OCI-LY1 (cell line): ENCODE results near the gene VMAC.

Source experiments
- H2AFZ ChIP-seq: fragments of 200-600 bp; sonication (generic), shearing (Covaris generic); 2 replicates; pipeline ENCODE4 v1.6.0; 2014; ENCODE audit warnings: antibody characterized with exemption, mild to moderate bottlenecking, low read length
- H3F3A ChIP-seq: fragments of 200-600 bp; sonication (generic), shearing (Covaris generic); 2 replicates; pipeline ENCODE4 v1.6.0; 2014; ENCODE audit warnings: mild to moderate bottlenecking, antibody characterized with exemption, low read length, moderate library complexity; ENCODE audit not compliant: insufficient read depth
- H3K27ac ChIP-seq: fragments of 200-600 bp; sonication (generic); 2 replicates; pipeline ENCODE4 v1.5.1; 2014; ENCODE audit warnings: low read length, mixed run types, mild to moderate bottlenecking, low read depth; ENCODE audit not compliant: poor library complexity, severe bottlenecking
- H3K27me3 ChIP-seq: fragments of 200-600 bp; sonication (generic); 2 replicates; pipeline ENCODE4 v1.6.0; 2014; ENCODE audit warnings: antibody characterized with exemption, mild to moderate bottlenecking, low read length, moderate library complexity; ENCODE audit not compliant: insufficient read depth
- H3K36me3 ChIP-seq: fragments of 200-600 bp; sonication (generic); 2 replicates; pipeline ENCODE4 v1.6.1; 2014; ENCODE audit warnings: mild to moderate bottlenecking, antibody characterized with exemption, low read length, moderate library complexity, mixed read lengths; ENCODE audit not compliant: insufficient read depth
- H3K4me1 ChIP-seq: fragments of 200-600 bp; sonication (generic); 2 replicates; pipeline ENCODE4 v1.5.1; 2014; ENCODE audit warnings: mild to moderate bottlenecking, low read length, moderate library complexity; ENCODE audit not compliant: insufficient read depth, severe bottlenecking
- H3K4me2 ChIP-seq: fragments of 200-600 bp; sonication (generic), shearing (Covaris generic); 2 replicates; pipeline ENCODE4 v1.6.1; 2014; ENCODE audit warnings: low read length
- H3K4me3 ChIP-seq: fragments of 200-600 bp; sonication (generic); 2 replicates; pipeline ENCODE4 v1.5.1; 2014; ENCODE audit warnings: low read length, low read depth, mild to moderate bottlenecking, mixed read lengths; ENCODE audit not compliant: poor library complexity, severe bottlenecking
- H3K79me2 ChIP-seq: fragments of 200-600 bp; shearing (Covaris generic); 2 replicates; pipeline ENCODE4 v1.6.1; 2016; ENCODE audit warnings: mixed run types, low read length, mixed read lengths; ENCODE audit not compliant: insufficient read depth
- H3K9ac ChIP-seq: fragments of 200-600 bp; sonication (generic), shearing (Covaris generic); 2 replicates; pipeline ENCODE4 v1.6.1; 2014; ENCODE audit warnings: mild to moderate bottlenecking, low read length, mixed read lengths
- H3K9me2 ChIP-seq: fragments of 200-600 bp; sonication (generic), shearing (Covaris generic); 2 replicates; pipeline ENCODE4 v1.6.1; 2014; ENCODE audit warnings: low read depth, mild to moderate bottlenecking, low read length, mixed read lengths
- H3K9me3 ChIP-seq: fragments of 200-600 bp; shearing (Covaris generic); 2 replicates; pipeline ENCODE4 v1.6.1; 2014; ENCODE audit warnings: low read length, mixed read lengths
- H4K20me1 ChIP-seq: fragments of 200-600 bp; sonication (generic), shearing (Covaris generic); 2 replicates; pipeline ENCODE4 v1.6.0; 2016; ENCODE audit warnings: mild to moderate bottlenecking, low read length; ENCODE audit not compliant: insufficient read depth
- CTCF ChIP-seq: fragments of 200-600 bp; sonication (generic), shearing (Covaris generic); IDR thresholded peaks from 2 replicates; pipeline ENCODE4 v1.5.1; 2017; ENCODE audit warnings: mild to moderate bottlenecking, antibody characterized with exemption, low read length, moderate library complexity, mixed read lengths
- EZH2 ChIP-seq: fragments of 200-600 bp; sonication (generic), shearing (Covaris generic); IDR thresholded peaks from 2 replicates; pipeline ENCODE4 v1.8.0; 2017; ENCODE audit warnings: borderline replicate concordance, mixed run types, mild to moderate bottlenecking, antibody characterized with exemption, low read length, moderate library complexity, mixed read lengths

VMAC gene

GRCh38 chr19:5918463-5919079 lies 13.9 kb downstream of the VMAC start:
- H3K4me3 ChIP-seq, result no peak overlapping the region
- TF ChIP-seq CTCF (no peak), EZH2 (no peak)
- no peak overlapping the region for H3K4me2 ChIP-seq
- H3K4me1 ChIP-seq, result no peaks in the 10 kb centered on the region
- H3K36me3 ChIP-seq, result peaks cover 77% of the 10 kb centered on the region
- H4K20me1 ChIP-seq, result no peaks in the 10 kb centered on the region
- no peak overlapping the region for H3K27ac ChIP-seq
- H3F3A ChIP-seq, result no peaks in the 10 kb centered on the region
- H3K27me3 ChIP-seq, result no peaks in the 10 kb centered on the region
- no peak overlapping the region for H2AFZ ChIP-seq
- no peak overlapping the region for H3K9ac ChIP-seq
- no peaks in the 10 kb centered on the region for H3K79me2 ChIP-seq
- H3K9me2 ChIP-seq, result no peaks in the 10 kb centered on the region
- H3K9me3 ChIP-seq, result no peaks in the 10 kb centered on the region

GRCh38 chr19:5921516-5922160 lies 17.0 kb downstream of the VMAC start:
- Histone ChIP-seq H2AFZ (no peak overlapping the region), H3K36me3 (peaks cover 93% of the 10 kb centered on the region), H3F3A (no peaks in the 10 kb centered on the region), H3K9me3 (no peaks in the 10 kb centered on the region), H4K20me1 (no peaks in the 10 kb centered on the region), H3K4me3 (no peak overlapping the region), H3K27ac (no peak overlapping the region), H3K4me1 (no peaks in the 10 kb centered on the region), H3K79me2 (no peaks in the 10 kb centered on the region), H3K27me3 (no peaks in the 10 kb centered on the region), H3K9ac (no peak overlapping the region), H3K9me2 (no peaks in the 10 kb centered on the region), H3K4me2 (no peak overlapping the region)
- TF ChIP-seq EZH2 (no peak), CTCF (no peak)

GRCh38 chr19:5922161-5922545 lies 17.5 kb downstream of the VMAC start:
- no peaks in the 10 kb centered on the region for H3K9me3 ChIP-seq
- H3K4me3 ChIP-seq, result no peak overlapping the region
- H3K36me3 ChIP-seq, result peaks cover 93% of the 10 kb centered on the region
- no peaks in the 10 kb centered on the region for H3K79me2 ChIP-seq
- no peak overlapping the region for H3K9ac ChIP-seq
- H3K27ac ChIP-seq, result no peak overlapping the region
- no peaks in the 10 kb centered on the region for H4K20me1 ChIP-seq
- H3K27me3 ChIP-seq, result no peaks in the 10 kb centered on the region
- H3K4me2 ChIP-seq, result no peak overlapping the region
- no peaks in the 10 kb centered on the region for H3F3A ChIP-seq
- H3K9me2 ChIP-seq, result no peaks in the 10 kb centered on the region
- H3K4me1 ChIP-seq, result no peaks in the 10 kb centered on the region
- H2AFZ ChIP-seq, result no peak overlapping the region
- no peak for TF ChIP-seq EZH2
- TF ChIP-seq CTCF, result no peak
